Measurements from ENCODE around the gene CEP250.

Gene CEP250, protein sequence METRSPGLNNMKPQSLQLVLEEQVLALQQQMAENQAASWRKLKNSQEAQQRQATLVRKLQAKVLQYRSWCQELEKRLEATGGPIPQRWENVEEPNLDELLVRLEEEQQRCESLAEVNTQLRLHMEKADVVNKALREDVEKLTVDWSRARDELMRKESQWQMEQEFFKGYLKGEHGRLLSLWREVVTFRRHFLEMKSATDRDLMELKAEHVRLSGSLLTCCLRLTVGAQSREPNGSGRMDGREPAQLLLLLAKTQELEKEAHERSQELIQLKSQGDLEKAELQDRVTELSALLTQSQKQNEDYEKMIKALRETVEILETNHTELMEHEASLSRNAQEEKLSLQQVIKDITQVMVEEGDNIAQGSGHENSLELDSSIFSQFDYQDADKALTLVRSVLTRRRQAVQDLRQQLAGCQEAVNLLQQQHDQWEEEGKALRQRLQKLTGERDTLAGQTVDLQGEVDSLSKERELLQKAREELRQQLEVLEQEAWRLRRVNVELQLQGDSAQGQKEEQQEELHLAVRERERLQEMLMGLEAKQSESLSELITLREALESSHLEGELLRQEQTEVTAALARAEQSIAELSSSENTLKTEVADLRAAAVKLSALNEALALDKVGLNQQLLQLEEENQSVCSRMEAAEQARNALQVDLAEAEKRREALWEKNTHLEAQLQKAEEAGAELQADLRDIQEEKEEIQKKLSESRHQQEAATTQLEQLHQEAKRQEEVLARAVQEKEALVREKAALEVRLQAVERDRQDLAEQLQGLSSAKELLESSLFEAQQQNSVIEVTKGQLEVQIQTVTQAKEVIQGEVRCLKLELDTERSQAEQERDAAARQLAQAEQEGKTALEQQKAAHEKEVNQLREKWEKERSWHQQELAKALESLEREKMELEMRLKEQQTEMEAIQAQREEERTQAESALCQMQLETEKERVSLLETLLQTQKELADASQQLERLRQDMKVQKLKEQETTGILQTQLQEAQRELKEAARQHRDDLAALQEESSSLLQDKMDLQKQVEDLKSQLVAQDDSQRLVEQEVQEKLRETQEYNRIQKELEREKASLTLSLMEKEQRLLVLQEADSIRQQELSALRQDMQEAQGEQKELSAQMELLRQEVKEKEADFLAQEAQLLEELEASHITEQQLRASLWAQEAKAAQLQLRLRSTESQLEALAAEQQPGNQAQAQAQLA (N-terminal part only)

DNA sequence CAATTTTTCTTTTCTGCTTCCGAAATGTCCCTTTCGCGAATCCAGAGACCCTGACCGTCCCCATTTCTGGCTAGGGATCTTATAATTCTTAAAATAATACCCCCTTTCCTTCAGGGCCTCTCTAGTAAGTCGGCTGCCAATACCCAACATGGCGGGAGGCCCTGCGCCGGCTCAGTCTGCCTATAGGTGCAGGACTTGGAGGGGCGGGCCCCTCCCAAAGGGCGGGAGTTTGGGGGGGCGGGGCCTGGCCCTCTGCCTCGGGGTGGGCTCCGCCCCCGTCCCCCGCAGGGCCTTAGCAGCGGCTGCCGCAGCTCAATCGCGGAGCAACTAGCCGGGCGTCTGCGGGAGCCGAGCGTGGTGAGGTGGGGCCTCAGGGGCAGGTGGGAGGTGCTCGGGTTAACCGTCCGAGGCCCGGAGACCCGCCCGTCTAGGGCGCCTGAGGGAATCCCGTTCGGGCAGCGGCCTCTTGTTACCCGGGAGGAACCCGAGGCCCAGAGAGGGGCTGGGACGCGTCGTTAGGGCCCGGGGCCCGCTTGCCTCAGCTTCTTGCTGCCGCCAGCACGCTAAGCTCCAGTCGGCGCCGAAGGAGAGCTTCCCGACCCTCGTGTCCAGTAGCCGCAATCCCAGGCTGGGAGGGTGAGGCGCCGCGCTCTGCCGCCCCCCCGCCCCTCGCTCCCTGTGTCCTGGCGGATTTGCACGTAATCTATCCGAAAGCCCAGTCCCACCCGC is at the start of gene CEP250:
TSS of gene CEP250 (plus strand) at position 718 of the 729 bp plus-strand sequence. CDS start 6,770 bp downstream, outside the sequence.
- TF ChIP-seq CTCF (IDR thresholded peaks at IDR 0.05; ENCODE audit: extremely low read depth, missing control alignments): no peak
- peak; percentile 95 for DNase-seq (ENCODE audit: low spot score)

- TF ChIP-seq CTCF (IDR thresholded peaks at IDR 0.05; ENCODE audit: extremely low read depth, missing control alignments): no peak
- DNase-seq (ENCODE audit: low spot score): no peak
Observed at GRCh38 chr20:35405775-35406174, 49.6 kb upstream of the CEP250 start.

DNA sequence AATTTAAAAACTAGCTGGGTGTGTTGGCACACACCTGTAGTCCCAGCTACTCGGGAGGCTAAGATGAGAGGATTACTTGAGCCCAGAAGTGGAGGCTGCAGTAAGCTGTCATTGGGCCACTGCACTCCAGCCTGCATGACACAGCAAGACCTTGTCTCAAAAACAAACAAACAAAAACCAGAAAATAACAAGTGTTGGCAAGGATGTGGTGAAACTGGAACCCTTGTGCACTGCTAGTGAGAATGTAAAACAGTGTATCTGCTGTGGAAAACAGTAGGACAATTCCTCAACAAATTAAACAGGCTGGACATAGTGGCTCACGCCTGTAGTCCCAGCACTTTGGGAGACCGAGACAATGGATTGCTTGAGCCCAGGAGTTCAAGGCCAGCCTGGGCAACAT is 47.1 kb upstream of the CEP250 start:
- DNase-seq (ENCODE audit: low spot score): no peak
- TF ChIP-seq CTCF (IDR thresholded peaks at IDR 0.05; ENCODE audit: extremely low read depth, missing control alignments): no peak

DNA sequence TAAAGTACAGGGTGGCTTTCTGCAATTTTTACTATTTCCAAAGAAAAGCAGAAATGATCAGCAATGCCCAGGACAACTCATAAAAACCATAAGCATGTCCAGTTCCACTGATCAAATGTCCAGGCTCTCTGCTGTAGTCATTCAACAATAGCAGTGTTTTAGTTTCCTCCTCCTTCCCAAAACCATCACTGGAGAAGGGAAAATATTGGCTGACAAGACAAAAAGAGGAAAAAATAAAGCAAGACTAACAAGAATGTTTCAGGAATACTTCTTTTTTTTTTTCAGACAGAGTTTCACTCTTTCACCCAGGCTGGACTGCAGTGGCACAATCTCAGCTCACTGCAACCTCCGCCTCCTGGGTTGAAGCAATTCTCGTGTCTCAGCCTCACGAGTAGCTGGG is 45.9 kb upstream of the CEP250 start:
- DNase-seq (ENCODE audit: low spot score): no peak
- TF ChIP-seq CTCF (IDR thresholded peaks at IDR 0.05; ENCODE audit: extremely low read depth, missing control alignments): no peak

- no peak for TF ChIP-seq CTCF (IDR thresholded peaks at IDR 0.05; ENCODE audit: extremely low read depth, missing control alignments)
- DNase-seq (ENCODE audit: low spot score): no peak
Observed at GRCh38 chr20:35410613-35411012, 44.8 kb upstream of the CEP250 start.

DNA sequence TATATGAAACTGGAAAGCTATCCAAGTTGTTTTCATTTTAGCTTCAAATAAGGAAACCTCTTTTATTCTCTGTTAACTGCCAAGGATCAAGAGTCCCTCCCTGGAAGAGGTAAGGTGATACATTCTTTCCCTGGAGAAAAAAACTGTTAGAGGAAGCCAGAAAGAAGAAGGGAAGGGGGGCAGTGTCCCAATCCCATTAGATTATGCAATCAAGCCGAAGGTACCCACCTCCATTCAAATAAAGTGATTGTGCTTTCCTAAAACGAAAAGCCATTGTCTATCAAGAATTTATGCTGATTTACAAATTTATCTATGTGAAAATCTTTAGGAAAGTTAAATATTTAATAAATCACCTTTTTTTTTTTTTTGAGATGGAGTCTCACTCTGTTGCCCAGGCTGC is 34.1 kb upstream of the CEP250 start:
- TF ChIP-seq CTCF (IDR thresholded peaks at IDR 0.05; ENCODE audit: extremely low read depth, missing control alignments): no peak
- no peak for DNase-seq (ENCODE audit: low spot score)
